ENCODE results near the gene FAM98B.

Gene FAM98B

GRCh38 chr15:38454696-38455090 is 766 bp downstream of the FAM98B start:
- H3K9me3 ChIP-seq (ENCODE audit: control insufficient read depth, insufficient read depth, low read depth, low read length): no peaks in the 10 kb centered on the region
- POLR2A ChIA-PET: interaction anchor here (0.6 to 1.8 kb wide), 6 partner anchors 9 to 238 kb away, joined by 3 to 8 read pairs (median 4); no protein-coding TSS in a partner anchor
- CTCF ChIA-PET: interaction anchor here (0.5 to 3.0 kb wide), 5 partner anchors 14 to 248 kb away, joined by 3 to 17 read pairs (median 4); no protein-coding TSS in a partner anchor
- H3K4me3 ChIP-seq (ENCODE audit: low read depth, low read length): peak overlapping the region; percentile 97
- H3K4me1 ChIP-seq (ENCODE audit: control insufficient read depth, insufficient read depth, low read length): peaks cover 4% of the 10 kb centered on the region; the same call in 1 of the 2 replicates
- no peak for TF ChIP-seq ZBTB21 (tag by site-specific recombination; IDR thresholded peaks at IDR 0.05)
- TF ChIP-seq ZNF692 (tag by site-specific recombination; IDR thresholded peaks at IDR 0.05): no peak
- TF ChIP-seq SCRT2 (tag by site-specific recombination; IDR thresholded peaks at IDR 0.05): no peak
- TF ChIP-seq RBAK (tag by site-specific recombination; IDR thresholded peaks at IDR 0.05): no peak
- TF ChIP-seq HOXA7 (CRISPR knock-in tag; IDR thresholded peaks at IDR 0.05; ENCODE audit: borderline replicate concordance): no peak
- no peak for TF ChIP-seq ATF2 (tag by site-specific recombination; IDR thresholded peaks at IDR 0.05; ENCODE audit: low read depth)
- TF ChIP-seq ZNF19 (tag by site-specific recombination; IDR thresholded peaks at IDR 0.05; ENCODE audit: low read depth): no peak
- TF ChIP-seq PRDM10 (tag by site-specific recombination; IDR thresholded peaks at IDR 0.05): no peak
- no peak for TF ChIP-seq HOXD13 (CRISPR knock-in tag; IDR thresholded peaks at IDR 0.05; ENCODE audit: borderline replicate concordance)
- TF ChIP-seq ZSCAN5A (tag by site-specific recombination; IDR thresholded peaks at IDR 0.05): no peak
- TF ChIP-seq ZNF473 (tag by site-specific recombination; IDR thresholded peaks at IDR 0.05): no peak
- no peak for TF ChIP-seq ZNF394 (tag by site-specific recombination; IDR thresholded peaks at IDR 0.05; ENCODE audit: borderline replicate concordance)
- H3K36me3 ChIP-seq (ENCODE audit: control insufficient read depth in 2 of 2, insufficient read depth in 1 of 2, low read length in 2 of 2): peaks cover 0 to 9% of the 10 kb centered on the region in 2 experiments; a peak in 1 of 3 replicates
- H3K27ac ChIP-seq (ENCODE audit: extremely low read depth, low read depth, low read length): peak overlapping the region; percentile 93

GRCh38 chr15:38455092-38455491 is 1.2 kb downstream of the FAM98B start:
- peak overlapping the region; percentile 97 for H3K4me3 ChIP-seq (ENCODE audit: low read depth, low read length)
- TF ChIP-seq BCL6B (tag by site-specific recombination; IDR thresholded peaks at IDR 0.05): no peak
- no peak for TF ChIP-seq ZNF394 (tag by site-specific recombination; IDR thresholded peaks at IDR 0.05; ENCODE audit: borderline replicate concordance)
- no peak for TF ChIP-seq ZNF747 (tag by site-specific recombination; IDR thresholded peaks at IDR 0.05)
- TF ChIP-seq ZNF169 (tag by site-specific recombination; IDR thresholded peaks at IDR 0.05): no peak
- TF ChIP-seq GLIS2 (tag by site-specific recombination; IDR thresholded peaks at IDR 0.05): no peak
- no peak for TF ChIP-seq ZNF2 (tag by site-specific recombination; IDR thresholded peaks at IDR 0.05)
- no peak for TF ChIP-seq ZNF416 (tag by site-specific recombination; IDR thresholded peaks at IDR 0.05)
- POLR2A ChIA-PET: interaction anchor here (1.0 to 1.8 kb wide), 3 partner anchors 8 to 15 kb away, joined by 3 to 8 read pairs (median 4); no protein-coding TSS in a partner anchor
- no peaks in the 10 kb centered on the region for H3K9me3 ChIP-seq (ENCODE audit: control insufficient read depth, insufficient read depth, low read depth, low read length)
- peaks cover 0 to 9% of the 10 kb centered on the region in 2 experiments; a peak in 1 of 3 replicates for H3K36me3 ChIP-seq (ENCODE audit: control insufficient read depth in 2 of 2, insufficient read depth in 1 of 2, low read length in 2 of 2)
- H3K4me1 ChIP-seq (ENCODE audit: control insufficient read depth, insufficient read depth, low read length): peaks cover 4% of the 10 kb centered on the region; the same call in 1 of the 2 replicates
- CTCF ChIA-PET: interaction anchor here (0.5 to 3.0 kb wide), 4 partner anchors 15 to 247 kb away, joined by 3 to 17 read pairs (median 4); no protein-coding TSS in a partner anchor
- peak overlapping the region; percentile 93; the same call in 1 of the 2 replicates for H3K27ac ChIP-seq (ENCODE audit: extremely low read depth, low read depth, low read length)
